Measurements from ENCODE around the gene LRPPRC. TPM values are rescaled to one million over a fixed set of nuclear protein-coding genes. Genes with fewer than 3 reads are reported as not detected.

The LRPPRC gene
- total RNA-seq, 1 donor from 2014 or later, result 120 TPM

GRCh38 chr2:43879261-43879660 is 116.5 kb downstream of the LRPPRC start:
- CTCF ChIA-PET, result no interaction called here
- peaks cover 6% of the 10 kb centered on the region for H3K4me1 Mint-ChIP-seq
- POLR2A ChIA-PET, result no interaction called here
- peaks cover 10% of the 10 kb centered on the region for H3K27me3 Mint-ChIP-seq
- H3K36me3 Mint-ChIP-seq (ENCODE audit: low read depth), result no peaks in the 10 kb centered on the region
- no peak overlapping the region for H3K4me3 Mint-ChIP-seq
- no peak overlapping the region for H3K27ac Mint-ChIP-seq
- no peak for DNase-seq
- ATAC-seq (ENCODE audit: low read depth), result no peak
- TF ChIP-seq CTCF (IDR thresholded peaks at IDR 0.05), result no peak
- intact Hi-C loops (cut with micrococcal nuclease), result loop anchor here (2.0 to 5.0 kb wide), 2 partner anchors 267 to 1076 kb away; no protein-coding TSS in a partner anchor
- no peaks in the 10 kb centered on the region for H3K9me3 Mint-ChIP-seq

- peak; percentile 47 for TF ChIP-seq CTCF (IDR thresholded peaks at IDR 0.05)
- Mint-ChIP-seq H3K27me3 (peaks cover 11% of the 10 kb centered on the region), H3K9me3 (no peaks in the 10 kb centered on the region), H3K4me3 (no peak overlapping the region), H3K36me3 (ENCODE audit: low read depth) (no peaks in the 10 kb centered on the region), H3K27ac (no peak overlapping the region), H3K4me1 (peaks cover 6% of the 10 kb centered on the region)
- ChIA-PET CTCF (interaction anchor here (1.0 to 1.2 kb wide), 3 partner anchors 25 to 1077 kb away, joined by 3 to 4 read pairs (median 3); no protein-coding TSS in a partner anchor), POLR2A (interaction anchor here (0.7 kb wide), 1 partner anchor 240 kb away, joined by 4 read pairs; no protein-coding TSS in a partner anchor)
- intact Hi-C loops (cut with micrococcal nuclease), result loop anchor here (2.0 to 5.0 kb wide), 2 partner anchors 266 to 1077 kb away; no protein-coding TSS in a partner anchor
- ATAC-seq (ENCODE audit: low read depth), result peak; percentile 73
- peak; percentile 32 for DNase-seq
Observed at GRCh38 chr2:43877782-43878464, 117.9 kb downstream of the LRPPRC start.

- Mint-ChIP-seq H3K4me1 (peaks cover 6% of the 10 kb centered on the region), H3K9me3 (no peaks in the 10 kb centered on the region), H3K4me3 (no peak overlapping the region), H3K27me3 (peaks cover 14% of the 10 kb centered on the region), H3K36me3 (ENCODE audit: low read depth) (no peaks in the 10 kb centered on the region), H3K27ac (no peak overlapping the region)
- TF ChIP-seq CTCF (IDR thresholded peaks at IDR 0.05), result no peak
- POLR2A ChIA-PET, result no interaction called here
- CTCF ChIA-PET, result no interaction called here
- intact Hi-C loops (cut with micrococcal nuclease), result loop anchor here (5.0 kb wide), 1 partner anchor 263 kb away; no protein-coding TSS in a partner anchor
- ATAC-seq (ENCODE audit: low read depth) (no peak), DNase-seq (no peak)
Observed at GRCh38 chr2:43874776-43875451, 120.9 kb downstream of the LRPPRC start.

- no peak for DNase-seq
- H3K36me3 Mint-ChIP-seq (ENCODE audit: low read depth), result no peaks in the 10 kb centered on the region
- H3K27ac Mint-ChIP-seq, result no peak overlapping the region
- ChIA-PET POLR2A (no interaction called here), CTCF (no interaction called here)
- TF ChIP-seq CTCF (IDR thresholded peaks at IDR 0.05), result no peak
- H3K27me3 Mint-ChIP-seq, result peaks cover 17% of the 10 kb centered on the region
- no peak overlapping the region for H3K4me3 Mint-ChIP-seq
- intact Hi-C loops (cut with micrococcal nuclease), result no loop called here
- ATAC-seq (ENCODE audit: low read depth), result no peak
- no peaks in the 10 kb centered on the region for H3K4me1 Mint-ChIP-seq
- no peaks in the 10 kb centered on the region for H3K9me3 Mint-ChIP-seq
Observed at GRCh38 chr2:43872151-43872550, 123.6 kb downstream of the LRPPRC start.

- Mint-ChIP-seq H3K9me3 (no peaks in the 10 kb centered on the region), H3K4me3 (no peak overlapping the region), H3K4me1 (no peaks in the 10 kb centered on the region), H3K36me3 (ENCODE audit: low read depth) (no peaks in the 10 kb centered on the region), H3K27me3 (peaks cover 28% of the 10 kb centered on the region), H3K27ac (no peak overlapping the region)
- ATAC-seq (ENCODE audit: low read depth) (no peak), DNase-seq (no peak)
- CTCF ChIA-PET, result no interaction called here
- POLR2A ChIA-PET, result no interaction called here
- TF ChIP-seq CTCF (IDR thresholded peaks at IDR 0.05), result no peak
- intact Hi-C loops (cut with micrococcal nuclease), result no loop called here
Observed at GRCh38 chr2:43855292-43855691, 140.5 kb downstream of the LRPPRC start.

All from activated B cell treated with CpG ODN at 0.5 μM for 24 hours (primary cell).